WTC11 (cell line): ENCODE results near the gene BCAR3.

Experiments used
- ATF1 ChIP-seq: sonication (generic); formaldehyde crosslinking; IDR thresholded peaks from 2 replicates; pipeline ENCODE4 v1.8.1; 2023; ENCODE audit warnings: mild to moderate bottlenecking, moderate library complexity, missing genetic modification reagents
- CREM ChIP-seq: sonication (generic); formaldehyde crosslinking; IDR thresholded peaks from 2 replicates; pipeline ENCODE4 v1.8.1; 2022; ENCODE audit warnings: mild to moderate bottlenecking, missing genetic modification reagents, moderate library complexity
- CTCF ChIP-seq: fragments of 200-600 bp; IDR thresholded peaks from 2 replicates; pipeline ENCODE4 v1.8.0; 2022; ENCODE audit warnings: antibody characterized with exemption
- MYBL2 ChIP-seq: sonication (generic); formaldehyde crosslinking; IDR thresholded peaks from 2 replicates; pipeline ENCODE4 v1.8.1; 2023; ENCODE audit warnings: mild to moderate bottlenecking, moderate library complexity, missing genetic modification reagents
- PRRX2 ChIP-seq: fragments of 250-450 bp; sonication (Bioruptor Pico); IDR thresholded peaks from 2 replicates; pipeline ENCODE4 v1.8.0; 2021; ENCODE audit warnings: mild to moderate bottlenecking
- SP1 ChIP-seq: sonication (generic); formaldehyde crosslinking; conservative IDR thresholded peaks from 2 replicates; pipeline ENCODE4 v1.8.1; 2022; ENCODE audit warnings: missing genetic modification reagents
- ZNF121 ChIP-seq: sonication (generic); formaldehyde crosslinking; IDR thresholded peaks from 2 replicates; pipeline ENCODE4 v1.8.0; 2023; ENCODE audit warnings: missing genetic modification reagents
- ZNF281 ChIP-seq: sonication (generic); formaldehyde crosslinking; IDR thresholded peaks from 2 replicates; pipeline ENCODE4 v1.8.0; 2023; ENCODE audit warnings: mild to moderate bottlenecking, missing genetic modification reagents

GRCh38 chr1:93631626-93632365 lies 49.8 kb downstream of the BCAR3 start:
- TF ChIP-seq CREM (CRISPR knock-in tag), result no peak
- TF ChIP-seq ATF1 (CRISPR knock-in tag), result no peak
- TF ChIP-seq CTCF, result no peak
- no peak for TF ChIP-seq ZNF281 (CRISPR knock-in tag)
- no peak for TF ChIP-seq PRRX2
- no peak for TF ChIP-seq ZNF121 (CRISPR knock-in tag)
- TF ChIP-seq SP1 (CRISPR knock-in tag), result no peak
- no peak for TF ChIP-seq MYBL2 (CRISPR knock-in tag)
